Calu3 (cell line): ENCODE data around the gene C6orf52. TPM values are rescaled to one million over a fixed set of nuclear protein-coding genes. Genes with fewer than 3 reads are reported as not detected.

Experiments used
- BruUV-seq: library from RNA; stranded (reverse); fragments of 400-500 nt; replicated peaks from 2 replicates; lab custom pipeline; 2021; lab: Mats Ljungman, UMichigan
- CTCF ChIA-PET: fragments of 300-600 bp; sonication (Branson Sonifier 250); formaldehyde crosslinking; loops from one replicate; lab custom pipeline; 2022; ENCODE audit warnings: antibody characterized with exemption; lab: Charles Lee
- DNase-seq: peaks from one replicate; pipeline ENCODE4 v3.0.0; 2022
- H3K27ac Mint-ChIP-seq: one replicate; pipeline ENCODE4 v1.8.0; 2022; ENCODE audit warnings: mixed read lengths; ENCODE audit not compliant: unreplicated experiment
- H3K27me3 Mint-ChIP-seq: one replicate; pipeline ENCODE4 v1.8.0; 2022; ENCODE audit warnings: mixed read lengths; ENCODE audit not compliant: unreplicated experiment
- H3K36me3 Mint-ChIP-seq: one replicate; pipeline ENCODE4 v1.8.0; 2022; ENCODE audit warnings: mild to moderate bottlenecking, moderate library complexity, mixed read lengths; ENCODE audit not compliant: insufficient read depth, unreplicated experiment
- H3K4me1 Mint-ChIP-seq: one replicate; pipeline ENCODE4 v1.8.0; 2022; ENCODE audit warnings: mild to moderate bottlenecking, low read depth, mixed read lengths; ENCODE audit not compliant: unreplicated experiment
- H3K4me3 Mint-ChIP-seq: one replicate; pipeline ENCODE4 v1.8.0; 2022; ENCODE audit warnings: mild to moderate bottlenecking, low read depth, moderate library complexity, mixed read lengths; ENCODE audit not compliant: unreplicated experiment
- H3K9me3 Mint-ChIP-seq: one replicate; pipeline ENCODE4 v1.8.0; 2022; ENCODE audit warnings: low read depth, mixed read lengths; ENCODE audit not compliant: unreplicated experiment
- CTCF ChIP-seq: fragments of 200-600 bp; IDR thresholded peaks from one replicate; pipeline ENCODE4 v1.8.0; 2022; ENCODE audit warnings: antibody characterized with exemption; ENCODE audit not compliant: unreplicated experiment
- intact Hi-C: fragments of 100-400 bp; cut with micrococcal nuclease; formaldehyde crosslinking; loops from one replicate; pipeline ENCODE4 v1.10.0; 2022; ENCODE audit not compliant: unreplicated experiment
- total RNA-seq: library from RNA; stranded (reverse); gene quantifications from 2 replicates; pipeline ENCODE4 v1.2.3, GENCODE V29; 2022

Gene C6orf52
- total RNA-seq, 1 experiment from 2014 or later, result not detected

GRCh38 chr6:10630178-10630577 is 64.2 kb downstream of the C6orf52 start:
- no peaks in the 10 kb centered on the region for H3K9me3 Mint-ChIP-seq
- H3K4me3 Mint-ChIP-seq, result no peak overlapping the region
- no TSS peak for BruUV-seq
- no peak for TF ChIP-seq CTCF
- H3K27ac Mint-ChIP-seq, result no peak overlapping the region
- H3K36me3 Mint-ChIP-seq, result no peaks in the 10 kb centered on the region
- peaks cover 11% of the 10 kb centered on the region for H3K4me1 Mint-ChIP-seq
- DNase-seq, result no peak
- CTCF ChIA-PET, result interaction anchor here (0.6 kb wide), 1 partner anchor 152 kb away, joined by 3 read pairs; no protein-coding TSS in a partner anchor
- intact Hi-C loops, result no loop called here
- H3K27me3 Mint-ChIP-seq, result no peaks in the 10 kb centered on the region

GRCh38 chr6:10627800-10628199 is 66.6 kb downstream of the C6orf52 start:
- no peak overlapping the region for H3K4me3 Mint-ChIP-seq
- H3K4me1 Mint-ChIP-seq, result peaks cover under 1% of the 10 kb centered on the region
- no peak overlapping the region for H3K27ac Mint-ChIP-seq
- no peak for DNase-seq
- no peaks in the 10 kb centered on the region for H3K27me3 Mint-ChIP-seq
- no TSS peak for BruUV-seq
- TF ChIP-seq CTCF, result no peak
- no peaks in the 10 kb centered on the region for H3K36me3 Mint-ChIP-seq
- no peaks in the 10 kb centered on the region for H3K9me3 Mint-ChIP-seq
- CTCF ChIA-PET, result no interaction called here
- intact Hi-C loops, result no loop called here

DNA sequence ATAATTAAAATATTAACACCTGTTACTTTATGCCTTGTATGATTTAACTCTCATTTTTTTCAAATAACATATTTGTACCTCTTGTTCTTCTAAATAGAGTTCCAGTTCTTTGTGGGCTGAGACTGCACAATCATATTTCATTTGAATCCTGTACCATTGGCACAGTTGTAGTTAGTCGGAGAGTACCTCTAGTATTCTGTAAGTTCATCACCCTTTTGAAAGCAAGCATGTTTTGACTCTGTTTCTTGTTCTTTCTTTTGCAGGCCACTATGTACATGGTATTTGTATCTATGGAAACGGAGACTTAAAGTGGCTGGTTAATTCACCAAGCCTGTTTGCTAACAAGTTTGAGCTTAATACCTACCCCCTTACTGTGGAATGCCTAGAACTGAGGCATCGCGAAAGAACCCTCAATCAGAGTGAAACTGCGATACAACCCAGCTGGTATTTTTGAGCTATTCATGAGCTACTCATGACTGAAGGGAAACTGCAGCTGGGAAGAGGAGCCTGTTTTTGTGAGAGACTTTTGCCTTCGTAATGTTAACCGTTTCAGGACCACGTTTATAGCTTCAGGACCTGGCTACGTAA is 68.2 kb downstream of the C6orf52 start:
- intact Hi-C loops, result no loop called here
- CTCF ChIA-PET, result no interaction called here

GRCh38 chr6:10624836-10625235 is 69.6 kb downstream of the C6orf52 start:
- no peak overlapping the region for H3K27ac Mint-ChIP-seq
- no peak for TF ChIP-seq CTCF
- DNase-seq, result no peak
- no peaks in the 10 kb centered on the region for H3K27me3 Mint-ChIP-seq
- no peak overlapping the region for H3K4me3 Mint-ChIP-seq
- peaks cover 4% of the 10 kb centered on the region for H3K36me3 Mint-ChIP-seq
- CTCF ChIA-PET, result no interaction called here
- no TSS peak for BruUV-seq
- no peaks in the 10 kb centered on the region for H3K9me3 Mint-ChIP-seq
- intact Hi-C loops, result no loop called here
- H3K4me1 Mint-ChIP-seq, result no peaks in the 10 kb centered on the region

More for the DNA sequence above, 68.2 kb downstream of the C6orf52 start:
- no peaks in the 10 kb centered on the region for H3K4me1 Mint-ChIP-seq
- no peak overlapping the region for H3K4me3 Mint-ChIP-seq
- DNase-seq, result no peak
- no peak for TF ChIP-seq CTCF
- no TSS peak for BruUV-seq
- no peaks in the 10 kb centered on the region for H3K27me3 Mint-ChIP-seq
- peaks cover 2% of the 10 kb centered on the region for H3K36me3 Mint-ChIP-seq
- H3K27ac Mint-ChIP-seq, result no peak overlapping the region
- no peaks in the 10 kb centered on the region for H3K9me3 Mint-ChIP-seq
